Erythroblast (primary cell): ENCODE data around the gene SEC22B.
"Not testable (repeated sequence)": the region's sequence is repeated elsewhere in the genome, so short reads cannot be mapped to it uniquely, and the experiment has no call there.

Experiments used
- GATA1 ChIP-seq: IDR thresholded peaks from 2 replicates; pipeline ENCODE4 v1.6.1; 2011; ENCODE audit warnings: low read depth, mild to moderate bottlenecking, control low read depth, low read length, moderate library complexity
- POLR2A ChIP-seq: IDR thresholded peaks from 2 replicates; pipeline ENCODE4 v1.6.1; 2011; ENCODE audit warnings: mild to moderate bottlenecking, low read length

GRCh38 chr1:120145806-120146205, 30.5 kb downstream of the SEC22B start:
- not testable (repeated sequence) for TF ChIP-seq POLR2A, GATA1
